GM20000 (cell line): ENCODE data around the gene ARHGEF40.

ENCODE experiments used
- DNase-seq: peaks from one replicate; pipeline ENCODE4 v3.0.0; 2012; ENCODE audit warnings: low spot score
- TF ChIP-seq, protein P1 (sequence below): IDR thresholded peaks from 2 replicates; pipeline ENCODE4 v1.5.1; 2012; ENCODE audit warnings: mild to moderate bottlenecking, control low read depth; ENCODE audit errors: extremely low read depth, missing control alignments

The ARHGEF40 gene

DNA sequence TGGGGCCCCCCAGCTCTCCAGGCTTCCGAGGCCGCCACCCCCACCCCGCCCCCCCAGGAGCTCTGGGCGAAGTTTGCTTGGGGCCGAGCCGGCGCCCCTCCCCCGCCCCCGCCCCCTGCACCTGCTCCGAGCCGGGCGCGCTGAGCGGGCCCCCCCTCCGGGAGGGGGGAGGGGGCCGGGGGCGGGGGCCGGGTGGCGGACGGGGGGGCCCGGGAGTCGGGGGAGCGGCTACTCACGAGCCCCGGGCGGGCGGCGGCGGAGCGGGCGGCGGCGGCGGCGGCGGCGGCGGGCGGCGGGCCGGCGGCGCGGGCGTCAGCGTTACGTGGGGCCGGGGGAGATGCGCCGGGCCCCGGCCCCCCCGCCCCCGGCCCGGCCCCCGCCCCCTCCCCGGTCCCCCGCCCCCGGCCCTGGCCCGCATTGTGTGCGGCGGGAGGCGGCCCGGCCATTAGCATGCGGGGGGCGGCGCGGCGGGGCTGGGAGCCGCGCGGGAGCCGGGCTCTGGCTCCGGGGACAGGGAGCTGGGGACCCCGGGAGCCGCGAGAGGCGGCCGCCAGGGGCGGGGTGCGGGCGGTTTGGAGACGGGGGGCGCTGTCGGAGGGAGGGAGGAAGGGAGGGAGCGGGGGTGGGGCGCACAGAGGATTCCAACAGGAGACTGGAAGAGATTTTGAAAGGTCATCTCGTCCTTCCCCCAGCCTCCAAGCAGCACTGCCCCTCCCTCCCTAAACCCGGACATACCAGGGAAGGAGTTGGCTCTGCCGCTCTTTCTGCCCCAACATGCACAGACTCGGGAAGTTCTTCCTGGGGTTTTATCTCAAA is 28.2 kb downstream of the ARHGEF40 start, which contains the start of gene ZNF219:
TSS of gene ZNF219 (minus strand) at position 580 of the 816 bp plus-strand sequence. CDS start 5,064 bp downstream, outside the sequence.
- TF ChIP-seq, protein P1, sequence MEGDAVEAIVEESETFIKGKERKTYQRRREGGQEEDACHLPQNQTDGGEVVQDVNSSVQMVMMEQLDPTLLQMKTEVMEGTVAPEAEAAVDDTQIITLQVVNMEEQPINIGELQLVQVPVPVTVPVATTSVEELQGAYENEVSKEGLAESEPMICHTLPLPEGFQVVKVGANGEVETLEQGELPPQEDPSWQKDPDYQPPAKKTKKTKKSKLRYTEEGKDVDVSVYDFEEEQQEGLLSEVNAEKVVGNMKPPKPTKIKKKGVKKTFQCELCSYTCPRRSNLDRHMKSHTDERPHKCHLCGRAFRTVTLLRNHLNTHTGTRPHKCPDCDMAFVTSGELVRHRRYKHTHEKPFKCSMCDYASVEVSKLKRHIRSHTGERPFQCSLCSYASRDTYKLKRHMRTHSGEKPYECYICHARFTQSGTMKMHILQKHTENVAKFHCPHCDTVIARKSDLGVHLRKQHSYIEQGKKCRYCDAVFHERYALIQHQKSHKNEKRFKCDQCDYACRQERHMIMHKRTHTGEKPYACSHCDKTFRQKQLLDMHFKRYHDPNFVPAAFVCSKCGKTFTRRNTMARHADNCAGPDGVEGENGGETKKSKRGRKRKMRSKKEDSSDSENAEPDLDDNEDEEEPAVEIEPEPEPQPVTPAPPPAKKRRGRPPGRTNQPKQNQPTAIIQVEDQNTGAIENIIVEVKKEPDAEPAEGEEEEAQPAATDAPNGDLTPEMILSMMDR: no peak
- DNase-seq: peak; percentile 64

DNA sequence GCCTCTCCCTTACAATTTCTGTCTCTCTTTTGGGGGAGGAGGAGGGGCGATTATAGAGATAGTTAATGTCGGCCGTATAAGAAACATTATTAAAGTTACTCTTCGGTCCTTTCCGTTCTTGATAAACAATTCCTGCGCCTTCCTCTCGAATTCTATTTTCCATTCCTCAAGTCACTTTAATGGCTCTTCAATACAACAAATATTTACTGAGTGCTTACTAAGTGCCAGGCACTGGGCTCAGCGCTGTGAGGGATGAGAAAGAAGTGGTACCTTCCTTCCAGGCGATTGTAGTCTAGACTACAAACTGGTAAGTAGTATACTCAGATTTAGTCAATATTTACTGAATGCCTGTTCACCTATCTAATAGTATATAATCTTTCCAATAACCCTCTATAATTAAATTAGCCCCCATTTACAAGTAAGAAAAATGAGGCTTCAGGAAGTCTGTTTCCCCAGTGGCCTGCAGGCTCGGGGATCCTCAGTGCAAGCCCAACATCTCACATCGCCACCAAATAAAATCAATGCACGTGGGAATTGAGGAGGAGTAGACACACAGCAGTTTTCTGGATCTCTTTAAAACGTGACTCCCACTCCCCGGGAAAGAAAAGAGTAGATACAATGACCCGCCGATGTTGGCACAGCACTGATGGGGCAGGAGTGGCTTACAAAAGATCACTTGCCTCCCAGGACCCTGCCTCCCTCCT is 28.9 kb downstream of the ARHGEF40 start:
- DNase-seq: peak; percentile 12
- TF ChIP-seq, protein P1: no peak

DNA sequence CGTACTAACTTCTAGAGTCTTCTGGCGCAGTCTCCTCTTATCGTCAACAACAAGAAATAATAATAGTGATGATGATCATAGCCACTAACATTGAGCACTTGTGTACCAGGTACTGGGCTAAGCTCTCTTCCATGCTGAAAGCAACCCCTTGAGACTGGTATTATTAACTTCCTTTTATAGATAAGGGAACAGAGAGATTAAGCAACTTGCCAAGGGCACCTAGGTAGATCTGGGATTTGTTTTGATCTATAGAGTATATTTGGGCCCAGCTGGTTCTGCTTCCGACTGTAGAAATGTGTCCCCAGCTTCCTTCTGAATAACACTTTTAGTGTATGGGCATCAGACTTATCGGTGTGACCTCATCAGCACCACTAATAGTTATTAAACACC is 29.5 kb downstream of the ARHGEF40 start:
- TF ChIP-seq, protein P1: no peak
- no peak for DNase-seq

DNA sequence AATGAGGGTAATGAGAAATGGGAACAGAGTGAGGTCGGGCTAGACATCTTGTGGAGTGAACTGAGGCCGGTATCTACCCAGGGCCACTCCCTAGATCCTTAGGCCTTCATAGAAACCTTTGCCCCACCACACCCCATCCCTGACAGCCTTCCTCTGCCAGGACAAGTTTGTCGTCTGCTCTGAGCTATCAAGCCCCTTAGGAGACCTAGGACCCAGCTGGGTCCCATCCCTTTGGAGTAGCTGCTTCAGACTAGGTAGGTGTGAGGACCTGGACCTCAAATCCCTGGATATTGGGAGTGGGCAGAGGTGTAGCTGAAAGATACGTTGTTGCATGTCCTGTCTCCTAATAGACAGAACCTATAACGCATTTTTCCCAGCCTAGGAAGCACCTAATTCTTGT is 30.8 kb downstream of the ARHGEF40 start, which contains the start of gene TMEM253:
TSS of gene TMEM253 (plus strand) at position 136 of the 400 bp plus-strand sequence. CDS start 278 bp downstream, outside the sequence.
- DNase-seq: no peak
- TF ChIP-seq, protein P1: no peak

DNA sequence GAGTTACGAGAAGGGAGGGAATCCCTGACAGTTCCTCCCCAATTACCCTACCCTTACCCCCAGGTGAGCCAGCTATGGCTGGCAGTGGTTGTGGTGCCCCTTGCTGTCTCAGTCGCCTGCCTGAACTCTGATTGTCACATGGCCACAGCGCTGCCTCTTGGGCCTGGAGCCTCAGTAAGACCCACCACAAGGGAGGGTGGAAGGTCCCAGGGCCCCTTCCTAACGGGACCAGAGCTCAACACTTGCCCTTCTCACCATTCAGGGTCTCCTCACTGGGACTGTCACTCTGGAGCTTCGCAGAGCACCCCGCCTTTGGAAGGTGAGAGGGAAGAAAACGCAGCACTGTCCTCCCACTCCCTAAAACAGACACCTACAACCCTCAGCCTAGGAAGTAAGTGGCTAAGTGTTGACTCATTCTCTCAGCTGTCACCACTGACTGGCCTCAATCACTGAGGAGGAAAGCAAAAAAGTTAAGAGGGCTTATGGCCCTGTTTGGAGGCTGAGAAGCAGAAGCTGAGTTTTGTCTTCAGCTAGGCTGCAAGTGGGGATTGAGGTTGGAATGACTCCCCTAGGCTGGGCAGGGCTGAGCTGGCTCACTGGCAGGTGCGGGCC is 31.8 kb downstream of the ARHGEF40 start:
- TF ChIP-seq, protein P1: no peak
- DNase-seq: no peak

DNA sequence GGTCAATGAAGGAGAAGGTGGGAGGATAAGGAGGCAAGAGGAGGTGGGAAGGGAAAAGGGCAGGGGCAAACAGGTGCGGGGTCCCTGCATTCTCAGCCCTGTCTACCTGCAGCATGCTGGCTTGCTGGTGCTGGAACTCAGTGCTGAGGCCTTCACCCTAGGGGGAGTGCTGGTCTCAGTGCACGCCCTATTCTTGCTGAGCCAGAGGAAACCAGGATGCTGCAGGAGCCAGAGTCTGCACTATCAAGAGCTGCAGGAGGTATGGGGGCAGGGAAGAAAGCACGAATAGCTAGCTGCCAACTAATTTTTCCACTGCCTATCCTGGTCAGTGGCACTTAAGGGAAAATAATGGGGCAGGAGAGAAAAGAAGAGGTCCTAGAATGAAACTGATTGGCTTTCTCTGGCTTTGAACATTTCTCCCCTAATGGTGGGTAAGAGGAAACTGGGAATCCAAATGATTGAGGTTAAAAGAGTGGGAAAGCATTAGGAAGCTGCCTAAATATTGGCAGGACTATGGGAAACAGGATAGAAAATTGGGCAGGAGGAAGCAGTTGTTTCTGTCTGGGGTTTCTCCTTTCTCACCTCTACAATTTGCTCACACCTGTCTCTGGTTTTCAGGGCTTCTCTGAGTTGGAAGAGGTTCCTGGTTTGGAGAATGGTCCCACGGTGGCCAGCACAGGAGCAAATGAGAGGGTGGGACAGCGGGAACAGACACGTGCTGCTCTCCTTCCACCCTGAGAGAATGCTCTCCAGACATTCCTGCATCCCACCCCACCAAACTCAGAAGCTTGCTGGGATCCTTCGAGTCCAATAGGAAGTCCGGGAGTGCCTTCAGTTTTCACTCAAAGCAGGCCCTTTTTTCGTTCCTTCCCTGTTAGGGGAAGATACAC is 32.7 kb downstream of the ARHGEF40 start:
- TF ChIP-seq, protein P1: no peak

More for the DNA sequence above, 32.7 kb downstream of the ARHGEF40 start:
- DNase-seq: peak; percentile 28
